GM23338 (cell line): ENCODE data around the gene LYPD5. TPM values are rescaled to one million over a fixed set of nuclear protein-coding genes. Genes with fewer than 3 reads are reported as not detected.
"Not testable (repeated sequence)": the region's sequence is repeated elsewhere in the genome, so short reads cannot be mapped to it uniquely, and the experiment has no call there.

Source experiments
- ATAC-seq: fragments of 200-7000 bp; cut with Tn5 transposase; 3 replicates; pipeline ENCODE4 v1.9.1; 2020
- DNase-seq: peaks from one replicate; pipeline ENCODE4 v3.0.0-alpha.2; 2015; ENCODE audit warnings: low spot score
- H2AFZ ChIP-seq: fragments of 200-600 bp; sonication (generic); 2 replicates; pipeline ENCODE4 v1.8.0; 2016; ENCODE audit warnings: antibody characterized with exemption, mild to moderate bottlenecking, moderate library complexity
- H3F3A ChIP-seq: fragments of 200-600 bp; sonication (generic); replicated peaks from 2 replicates; pipeline ENCODE4 v1.8.0; 2017; ENCODE audit warnings: antibody characterized with exemption, mixed run types, low read depth
- H3K27ac ChIP-seq: fragments of 200-600 bp; sonication (generic); 2 replicates; pipeline ENCODE4 v1.6.1; 2016; ENCODE audit warnings: low read depth
- H3K27me3 ChIP-seq: fragments of 200-600 bp; sonication (generic); 2 replicates; pipeline ENCODE4 v1.8.0; 2016; ENCODE audit warnings: mild to moderate bottlenecking, mixed run types, moderate library complexity; ENCODE audit not compliant: insufficient read depth
- H3K36me3 ChIP-seq: fragments of 200-600 bp; sonication (generic); 2 replicates; pipeline ENCODE4 v1.8.0; 2016; ENCODE audit warnings: mild to moderate bottlenecking; ENCODE audit not compliant: insufficient read depth
- H3K4me1 ChIP-seq: fragments of 200-600 bp; sonication (generic); 2 replicates; pipeline ENCODE4 v1.8.0; 2016; ENCODE audit warnings: mild to moderate bottlenecking, moderate library complexity; ENCODE audit not compliant: insufficient read depth
- H3K4me2 ChIP-seq: fragments of 200-600 bp; sonication (generic); 2 replicates; pipeline ENCODE4 v1.7.1; 2017; ENCODE audit warnings: mixed run types
- H3K4me3 ChIP-seq: fragments of 200-600 bp; sonication (generic); 2 replicates; pipeline ENCODE4 v1.6.1; 2016; ENCODE audit warnings: mixed run types
- H3K79me2 ChIP-seq: fragments of 200-600 bp; sonication (generic); replicated peaks from 2 replicates; pipeline ENCODE4 v1.8.0; 2017; ENCODE audit warnings: mild to moderate bottlenecking; ENCODE audit not compliant: insufficient read depth
- H3K9me2 ChIP-seq: fragments of 200-600 bp; sonication (generic); 2 replicates; pipeline ENCODE4 v1.8.0; 2017; ENCODE audit not compliant: insufficient read depth
- H4K20me1 ChIP-seq: fragments of 200-600 bp; sonication (generic); replicated peaks from 2 replicates; pipeline ENCODE4 v1.8.0; 2017; ENCODE audit warnings: mild to moderate bottlenecking; ENCODE audit not compliant: insufficient read depth
- H3K27ac Mint-ChIP-seq: 2 replicates; pipeline ENCODE4 v1.8.0; 2020; ENCODE audit warnings: inconsistent platforms, mild to moderate bottlenecking, moderate library complexity, mixed read lengths
- H3K27me3 Mint-ChIP-seq: 3 replicates; pipeline ENCODE4 v1.8.0; 2022; ENCODE audit warnings: low read depth, mild to moderate bottlenecking, moderate library complexity, mixed read lengths, inconsistent platforms; ENCODE audit not compliant: insufficient read depth, poor library complexity
- H3K36me3 Mint-ChIP-seq: 3 replicates; pipeline ENCODE4 v1.8.0; 2021; ENCODE audit warnings: low read depth, mild to moderate bottlenecking, inconsistent platforms, moderate library complexity, mixed read lengths
- H3K4me1 Mint-ChIP-seq: 3 replicates; pipeline ENCODE4 v1.8.0; 2020; ENCODE audit warnings: mild to moderate bottlenecking, inconsistent platforms, mixed read lengths
- H3K4me3 Mint-ChIP-seq: 3 replicates; pipeline ENCODE4 v1.8.0; 2021; ENCODE audit warnings: moderate library complexity, mild to moderate bottlenecking, inconsistent platforms, mixed read lengths
- H3K9me3 Mint-ChIP-seq: 3 replicates; pipeline ENCODE4 v1.8.0; 2020; ENCODE audit warnings: moderate library complexity, mild to moderate bottlenecking, inconsistent platforms, mixed read lengths
- CREB1 ChIP-seq: fragments of 250-450 bp; sonication (Bioruptor Pico); IDR thresholded peaks from 2 replicates; pipeline ENCODE4 v1.5.0; 2020; ENCODE audit warnings: low read depth, mild to moderate bottlenecking, moderate library complexity
- ETS1 ChIP-seq: IDR thresholded peaks from 2 replicates; pipeline ENCODE4 v1.6.1; 2016; ENCODE audit warnings: antibody characterized with exemption
- EZH2 ChIP-seq: fragments of 200-600 bp; sonication (generic); IDR thresholded peaks from one replicate; pipeline ENCODE4 v1.8.0; 2017; ENCODE audit warnings: antibody characterized with exemption, mild to moderate bottlenecking, low read depth; ENCODE audit not compliant: unreplicated experiment
- EZH2phosphoT487 ChIP-seq: fragments of 200-600 bp; sonication (generic); IDR thresholded peaks from one replicate; pipeline ENCODE4 v1.8.1; 2018; ENCODE audit warnings: antibody characterized with exemption; ENCODE audit not compliant: unreplicated experiment
- JUNB ChIP-seq: IDR thresholded peaks from one replicate; pipeline ENCODE4 v1.6.1; 2016; ENCODE audit warnings: antibody characterized with exemption; ENCODE audit not compliant: unreplicated experiment
- NANOG ChIP-seq: IDR thresholded peaks from 2 replicates; pipeline ENCODE4 v1.6.1; 2016; ENCODE audit warnings: antibody characterized with exemption, borderline replicate concordance
- POLR2AphosphoS5 ChIP-seq: IDR thresholded peaks from 2 replicates; pipeline ENCODE4 v1.6.1; 2016; ENCODE audit warnings: antibody characterized with exemption, low read depth
- STAT1 ChIP-seq: IDR thresholded peaks from one replicate; pipeline ENCODE4 v1.6.1; 2016; ENCODE audit warnings: antibody characterized with exemption; ENCODE audit not compliant: unreplicated experiment
- ZNF114 ChIP-seq: fragments of 250-450 bp; sonication (Bioruptor Pico); IDR thresholded peaks from 2 replicates; pipeline ENCODE4 v1.5.0; 2020; ENCODE audit warnings: mild to moderate bottlenecking, moderate library complexity
- ZNF331 ChIP-seq: fragments of 250-450 bp; sonication (Bioruptor Pico); IDR thresholded peaks from 2 replicates; pipeline ENCODE4 v1.5.0; 2020; ENCODE audit warnings: low read depth, mild to moderate bottlenecking, moderate library complexity
- polyA plus RNA-seq: library from polyadenylated mRNA; unstranded; fragments of >200 nt; fragmentation: Nextera tagmentation; extraction: Ambion mirVana; gene quantifications from 2 replicates; pipeline ENCODE4 v1.2.1, GENCODE V29; 2016
- total RNA-seq: library from RNA; depleted of rRNA; stranded (reverse); fragments of >200 nt; shearing (Covaris generic); gene quantifications from 2 replicates; pipeline ENCODE4 v1.2.3, GENCODE V29; 2014
- TF ChIP-seq, protein P1 (sequence below): IDR thresholded peaks from one replicate; pipeline ENCODE4 v1.6.1; 2018; ENCODE audit warnings: antibody characterized with exemption; ENCODE audit not compliant: unreplicated experiment

LYPD5 gene
- total and polyA plus RNA-seq, 2 experiments from 2014 or later, result 1.1 to 1.5 TPM

DNA sequence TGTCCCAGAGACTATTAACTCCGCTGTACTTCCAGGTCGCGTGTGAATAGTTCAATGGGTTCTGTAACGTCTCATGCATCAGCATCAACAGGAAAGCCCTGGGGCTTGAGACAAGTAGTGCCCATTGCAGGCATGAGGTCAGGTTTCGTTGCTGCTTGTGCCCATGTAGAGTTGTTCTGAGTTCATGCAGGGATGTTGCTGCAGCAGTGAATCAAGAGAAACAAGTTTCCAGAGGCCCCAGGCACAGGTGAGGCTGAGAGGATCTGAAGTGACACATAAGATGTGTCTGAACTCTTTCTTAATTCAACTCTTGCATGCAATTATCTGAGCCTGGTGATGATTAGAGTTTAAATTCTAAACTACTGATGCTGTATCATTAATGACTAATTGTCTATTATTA, 16.3 kb upstream of the LYPD5 start (continued):
- no peak for TF ChIP-seq ZNF331 (CRISPR knock-in tag)
- no peak for TF ChIP-seq ZNF114 (CRISPR knock-in tag)
- no peak for TF ChIP-seq EZH2phosphoT487
- TF ChIP-seq, protein P1, sequence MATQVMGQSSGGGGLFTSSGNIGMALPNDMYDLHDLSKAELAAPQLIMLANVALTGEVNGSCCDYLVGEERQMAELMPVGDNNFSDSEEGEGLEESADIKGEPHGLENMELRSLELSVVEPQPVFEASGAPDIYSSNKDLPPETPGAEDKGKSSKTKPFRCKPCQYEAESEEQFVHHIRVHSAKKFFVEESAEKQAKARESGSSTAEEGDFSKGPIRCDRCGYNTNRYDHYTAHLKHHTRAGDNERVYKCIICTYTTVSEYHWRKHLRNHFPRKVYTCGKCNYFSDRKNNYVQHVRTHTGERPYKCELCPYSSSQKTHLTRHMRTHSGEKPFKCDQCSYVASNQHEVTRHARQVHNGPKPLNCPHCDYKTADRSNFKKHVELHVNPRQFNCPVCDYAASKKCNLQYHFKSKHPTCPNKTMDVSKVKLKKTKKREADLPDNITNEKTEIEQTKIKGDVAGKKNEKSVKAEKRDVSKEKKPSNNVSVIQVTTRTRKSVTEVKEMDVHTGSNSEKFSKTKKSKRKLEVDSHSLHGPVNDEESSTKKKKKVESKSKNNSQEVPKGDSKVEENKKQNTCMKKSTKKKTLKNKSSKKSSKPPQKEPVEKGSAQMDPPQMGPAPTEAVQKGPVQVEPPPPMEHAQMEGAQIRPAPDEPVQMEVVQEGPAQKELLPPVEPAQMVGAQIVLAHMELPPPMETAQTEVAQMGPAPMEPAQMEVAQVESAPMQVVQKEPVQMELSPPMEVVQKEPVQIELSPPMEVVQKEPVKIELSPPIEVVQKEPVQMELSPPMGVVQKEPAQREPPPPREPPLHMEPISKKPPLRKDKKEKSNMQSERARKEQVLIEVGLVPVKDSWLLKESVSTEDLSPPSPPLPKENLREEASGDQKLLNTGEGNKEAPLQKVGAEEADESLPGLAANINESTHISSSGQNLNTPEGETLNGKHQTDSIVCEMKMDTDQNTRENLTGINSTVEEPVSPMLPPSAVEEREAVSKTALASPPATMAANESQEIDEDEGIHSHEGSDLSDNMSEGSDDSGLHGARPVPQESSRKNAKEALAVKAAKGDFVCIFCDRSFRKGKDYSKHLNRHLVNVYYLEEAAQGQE, result no peak
- no peak for TF ChIP-seq CREB1 (CRISPR knock-in tag)
- no peak for TF ChIP-seq ETS1
- no peak for TF ChIP-seq EZH2
- TF ChIP-seq NANOG, result no peak
- no peak for TF ChIP-seq JUNB
- no peak for TF ChIP-seq POLR2AphosphoS5
- TF ChIP-seq STAT1, result no peak

GRCh38 chr19:43817454-43817853, 15.2 kb upstream of the LYPD5 start:
- H3K4me1 Mint-ChIP-seq, H3K27ac ChIP-seq, H3K4me3 ChIP-seq, H4K20me1 ChIP-seq, H3K27me3 Mint-ChIP-seq, H3K4me2 ChIP-seq, H2AFZ ChIP-seq, H3K36me3 ChIP-seq, H3K4me3 Mint-ChIP-seq, H3F3A ChIP-seq, H3K9me2 ChIP-seq, ATAC-seq, H3K4me1 ChIP-seq, H3K36me3 Mint-ChIP-seq, H3K27ac Mint-ChIP-seq, H3K79me2 ChIP-seq, DNase-seq: not testable (repeated sequence)
- peaks cover 13% of the 10 kb centered on the region for H3K27me3 ChIP-seq
- peaks cover 42% of the 10 kb centered on the region for H3K9me3 Mint-ChIP-seq
